Superior temporal gyrus (tissue), 1 donor: ENCODE results near the gene PDSS1.
"Not testable (repeated sequence)": the region's sequence is repeated elsewhere in the genome, so short reads cannot be mapped to it uniquely, and the experiment has no call there.

Source experiments
- DNase-seq: peaks from one replicate; pipeline ENCODE4 v3.0.0-alpha.2; 2016; ENCODE audit errors: extremely low spot score

The PDSS1 gene

DNA sequence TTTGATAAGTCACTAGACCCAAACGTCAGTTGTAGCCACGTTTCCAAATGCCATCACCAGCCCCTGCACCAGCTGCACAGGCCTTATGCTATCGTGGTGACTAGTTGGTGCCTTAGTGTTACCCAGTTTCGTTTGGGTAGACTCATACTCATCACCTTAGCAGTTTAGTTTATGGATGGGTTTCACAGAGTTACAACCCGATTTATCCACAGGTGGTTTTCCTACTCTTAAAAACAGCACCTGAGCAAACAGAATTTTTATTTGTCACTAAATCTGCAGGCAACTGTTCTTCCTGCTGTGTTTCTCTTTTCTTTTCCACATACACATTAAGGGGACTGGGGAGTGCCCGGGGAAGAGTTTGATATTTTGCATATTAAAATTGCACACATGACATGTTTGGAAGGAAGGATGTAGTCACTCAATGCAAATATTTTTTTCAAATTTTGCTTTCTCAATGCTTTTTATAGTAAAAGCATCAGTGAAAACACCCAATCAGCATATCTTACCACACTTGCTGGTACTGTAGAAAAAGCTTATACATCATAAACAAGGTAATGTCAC lies 41.6 kb downstream of the PDSS1 start:
- DNase-seq: no peak

DNA sequence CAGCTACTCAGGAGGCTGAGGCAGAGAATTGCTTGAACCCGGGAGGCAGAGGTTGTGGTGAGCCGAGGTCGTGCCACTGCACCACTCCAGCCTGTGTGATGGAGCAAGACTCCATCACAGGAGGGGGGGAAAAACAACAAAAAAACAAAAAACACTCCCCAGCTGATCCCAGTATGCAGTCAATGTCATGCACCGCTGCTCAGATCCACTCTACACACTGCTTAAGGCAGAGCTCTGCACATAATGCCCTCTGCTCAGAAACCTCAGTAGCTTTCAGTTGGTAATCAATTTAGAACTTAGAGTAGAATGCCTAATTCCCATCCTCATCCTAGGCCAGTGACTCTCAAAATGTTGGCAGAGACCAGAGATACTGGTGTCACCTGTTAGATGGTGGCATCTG lies 43.9 kb downstream of the PDSS1 start:
- no peak for DNase-seq

DNA sequence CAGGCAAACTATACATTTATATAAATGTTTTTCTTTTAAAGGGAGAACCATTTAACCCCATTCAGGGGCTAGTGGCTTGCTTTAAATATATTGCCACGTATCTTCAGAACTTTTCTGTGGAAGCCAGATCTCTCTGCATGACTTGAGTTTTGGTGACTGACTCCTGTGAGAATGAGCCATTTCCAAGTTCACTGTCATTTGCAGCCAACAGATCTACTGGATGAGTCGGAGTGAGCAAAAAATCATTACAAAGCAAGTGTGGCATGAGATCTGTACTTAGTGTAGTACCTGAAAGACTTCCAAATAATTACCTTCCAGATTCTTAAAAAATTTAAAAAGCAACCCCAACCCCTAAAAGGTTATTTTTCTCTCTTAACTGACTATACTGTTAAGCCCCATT lies 45.6 kb downstream of the PDSS1 start:
- DNase-seq: no peak

DNA sequence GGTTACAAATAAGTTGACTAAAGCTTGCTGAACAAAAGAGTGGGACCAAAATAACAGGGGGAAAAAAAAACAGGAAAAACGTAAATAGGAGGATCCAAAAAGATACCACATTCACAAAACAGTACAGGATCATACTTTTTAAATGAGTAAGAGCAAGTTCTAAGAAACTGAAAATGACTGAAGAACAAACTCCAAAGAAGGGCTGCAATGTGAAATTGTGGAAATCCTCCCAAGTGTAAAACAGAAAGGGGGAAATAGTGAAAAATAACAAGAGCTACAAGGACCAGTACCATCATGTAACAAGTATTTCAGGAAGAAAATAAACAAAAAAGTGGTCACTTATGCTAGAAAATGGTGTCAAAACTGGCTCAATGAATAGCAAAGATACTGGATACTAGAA lies 46.3 kb downstream of the PDSS1 start:
- no peak for DNase-seq

DNA sequence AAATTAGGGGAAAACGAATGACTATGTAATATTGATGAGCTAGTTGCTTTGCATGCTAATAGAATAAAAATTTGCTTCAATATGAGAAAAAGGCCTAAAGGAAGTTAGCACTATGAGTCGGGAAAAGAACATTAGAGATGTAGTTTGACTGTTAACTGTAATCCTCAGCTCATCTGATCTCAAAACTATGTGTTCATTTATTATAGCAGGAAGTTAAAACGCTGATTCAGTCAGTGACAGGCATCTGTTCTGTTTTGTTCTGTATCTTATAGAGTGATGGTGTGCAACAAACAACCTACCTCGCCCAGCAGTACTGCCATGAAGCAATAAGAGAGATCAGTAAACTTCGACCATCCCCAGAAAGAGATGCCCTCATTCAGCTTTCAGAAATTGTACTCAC lies 48.6 kb downstream of the PDSS1 start:
- DNase-seq: no peak

DNA sequence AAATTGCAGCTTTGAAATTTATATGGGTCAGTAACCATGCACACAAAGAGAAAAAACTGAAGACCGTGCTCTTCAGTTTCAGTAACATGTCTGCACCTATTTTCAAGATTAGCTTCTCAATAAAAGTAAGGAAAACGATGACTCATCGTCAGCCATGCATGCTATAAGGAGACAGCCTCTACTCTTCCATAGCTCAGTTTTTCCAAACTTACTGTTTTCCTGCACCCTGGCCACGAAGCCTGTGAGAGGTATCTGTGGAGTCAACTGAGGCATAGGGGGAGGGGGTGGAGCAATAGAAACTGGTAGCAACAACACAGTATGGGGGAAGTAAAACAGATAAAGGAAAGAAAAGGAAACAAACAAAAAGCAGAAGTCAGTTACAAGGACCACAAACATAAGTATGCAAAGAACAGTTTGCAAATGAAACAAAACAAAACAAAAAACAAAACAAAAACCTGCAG lies 58.0 kb downstream of the PDSS1 start:
- DNase-seq: no peak

DNA sequence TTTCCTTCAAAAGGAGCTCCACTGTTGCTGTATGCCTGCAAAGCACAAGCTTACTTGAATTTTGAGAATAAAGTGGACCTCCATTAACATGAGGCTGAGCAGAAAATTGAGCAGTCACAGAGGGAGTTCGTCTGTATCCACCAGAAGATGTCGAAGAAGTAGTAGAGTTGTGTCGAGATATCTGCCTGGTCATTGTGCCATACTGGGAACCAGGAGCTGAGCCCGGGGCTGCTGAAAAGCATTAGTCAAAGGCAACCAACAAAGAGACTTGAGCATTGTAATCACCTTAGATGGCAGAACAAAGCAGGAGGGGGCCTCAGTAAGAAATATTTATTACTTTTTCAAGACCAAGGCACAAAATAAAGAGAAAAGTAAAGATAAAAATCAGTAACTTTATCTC lies 61.5 kb downstream of the PDSS1 start:
- DNase-seq: no peak

DNA sequence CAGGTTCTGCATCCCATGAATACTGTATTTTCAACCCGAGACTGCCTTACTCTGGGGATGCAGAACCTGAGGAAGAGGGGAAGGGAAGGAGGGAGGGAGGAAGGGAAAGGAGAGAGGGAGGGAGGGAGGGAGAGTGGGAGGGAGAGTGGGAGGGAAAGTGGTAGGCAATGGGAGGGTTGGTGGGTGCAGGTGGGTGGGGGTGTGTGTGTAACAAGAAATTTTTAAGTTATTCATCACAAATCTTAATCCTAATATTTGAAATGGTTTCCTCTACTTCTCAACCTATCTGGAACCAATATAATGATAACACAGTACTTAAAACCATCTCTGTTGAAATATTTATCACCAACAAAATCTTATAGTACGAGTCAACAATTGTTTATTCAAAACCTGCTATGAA lies 68.0 kb downstream of the PDSS1 start:
- no peak for DNase-seq

DNA sequence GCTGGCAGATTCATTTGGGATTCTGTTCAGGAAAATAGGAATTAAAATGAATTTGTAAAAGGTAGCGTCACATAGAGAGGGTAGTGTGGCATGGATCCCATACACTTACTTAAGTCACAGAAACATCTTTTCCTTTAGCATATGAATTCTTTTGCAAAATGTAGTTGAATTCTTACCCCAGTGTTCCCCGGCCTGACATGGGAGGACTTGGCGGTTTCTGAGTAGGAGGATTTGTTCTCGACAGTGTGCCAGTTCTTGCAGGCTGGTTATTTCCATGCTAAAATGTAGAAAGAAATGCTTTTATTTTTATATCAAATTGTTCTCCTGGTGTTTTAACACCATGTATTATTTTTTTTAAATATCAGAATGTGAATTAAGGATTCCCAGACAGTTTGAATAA lies 72.6 kb downstream of the PDSS1 start:
- DNase-seq: peak; percentile 66

DNA sequence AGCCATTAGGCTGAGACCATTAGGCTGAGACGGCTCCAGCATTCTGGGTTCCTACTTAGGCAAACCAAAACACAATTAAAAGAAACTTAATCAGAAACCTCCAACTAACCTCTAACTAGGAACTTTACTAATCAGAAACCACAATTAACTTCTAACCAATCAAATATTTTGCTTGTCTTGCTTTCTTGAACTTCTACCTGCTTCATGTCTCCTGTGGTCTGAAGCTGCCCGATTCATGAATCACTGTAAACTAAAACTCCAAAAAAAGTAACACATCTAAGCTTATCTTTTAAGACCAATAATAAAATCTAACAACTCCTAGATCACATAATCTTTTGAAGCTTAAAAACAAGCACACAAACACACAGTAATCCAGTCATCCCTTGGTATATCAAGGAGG lies 76.1 kb downstream of the PDSS1 start:
- DNase-seq: no peak

DNA sequence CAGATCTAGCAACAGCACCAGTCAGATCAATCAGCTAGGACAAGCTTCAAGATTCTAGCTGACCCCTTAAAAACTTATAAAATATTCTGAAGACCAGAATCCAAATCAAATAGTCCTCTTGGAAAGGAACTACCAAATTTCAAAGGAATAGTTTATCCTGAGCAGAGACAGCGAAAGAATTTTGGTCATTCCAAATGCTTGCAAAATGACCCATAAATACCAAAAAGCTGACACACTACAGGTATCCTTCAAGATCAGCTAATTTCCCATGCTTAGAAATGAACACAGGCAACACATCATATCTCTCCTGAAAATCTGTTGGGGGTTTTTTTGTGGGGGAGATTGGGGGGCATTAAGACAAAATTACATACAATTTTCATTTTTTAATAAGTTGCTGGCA lies 78.8 kb downstream of the PDSS1 start:
- DNase-seq: no peak

DNA sequence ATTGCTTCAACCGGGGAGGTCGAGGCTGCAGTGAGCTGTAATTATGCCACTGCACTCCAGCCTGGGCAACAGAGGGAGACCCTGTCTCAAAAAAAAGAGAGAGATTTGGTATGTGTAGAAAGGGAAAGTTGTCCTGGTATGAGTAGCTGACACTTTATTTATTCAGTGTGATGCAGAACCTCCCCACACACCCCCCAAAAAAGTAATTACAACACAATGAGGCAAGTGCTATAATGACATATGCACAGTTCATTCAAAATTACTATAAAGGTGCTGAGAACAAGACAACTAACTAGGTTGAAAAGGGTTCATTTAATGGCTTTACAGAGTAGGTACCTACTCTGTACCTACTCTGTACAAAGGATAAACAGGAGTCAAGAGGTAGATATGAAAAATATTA lies 80.2 kb downstream of the PDSS1 start:
- no peak for DNase-seq

DNA sequence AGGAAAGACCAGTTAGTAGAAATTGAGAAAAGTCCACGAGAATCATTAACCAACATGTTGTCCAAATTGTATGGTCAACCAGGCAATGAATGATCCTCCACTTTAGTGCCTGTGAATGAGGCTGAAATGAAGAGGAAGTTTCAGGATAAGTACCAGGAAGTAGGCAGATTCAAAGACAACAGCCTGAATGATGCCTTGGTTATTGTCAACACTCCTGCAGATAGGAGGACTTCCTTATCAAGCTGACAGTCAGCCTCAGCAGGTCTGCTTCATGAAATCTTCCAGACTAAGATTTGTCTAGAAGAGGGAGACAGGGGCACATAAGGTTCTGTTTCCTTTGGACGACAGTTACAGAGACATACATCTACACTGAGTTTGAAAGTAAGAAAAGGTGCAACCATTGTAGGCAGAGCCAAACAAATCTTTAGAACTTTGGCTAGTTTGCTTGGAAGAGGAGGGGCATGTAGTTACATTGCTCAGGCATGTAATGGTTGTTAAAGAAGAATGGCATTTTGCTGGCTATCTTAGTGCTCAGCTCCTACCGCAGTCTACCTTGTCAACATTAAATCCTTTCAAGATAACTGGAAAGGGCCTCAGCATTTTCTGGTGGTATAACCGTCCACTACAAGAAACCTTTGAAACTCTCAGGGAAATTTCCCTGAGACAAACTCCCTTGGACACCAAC lies 81.8 kb downstream of the PDSS1 start:
- no peak for DNase-seq

DNA sequence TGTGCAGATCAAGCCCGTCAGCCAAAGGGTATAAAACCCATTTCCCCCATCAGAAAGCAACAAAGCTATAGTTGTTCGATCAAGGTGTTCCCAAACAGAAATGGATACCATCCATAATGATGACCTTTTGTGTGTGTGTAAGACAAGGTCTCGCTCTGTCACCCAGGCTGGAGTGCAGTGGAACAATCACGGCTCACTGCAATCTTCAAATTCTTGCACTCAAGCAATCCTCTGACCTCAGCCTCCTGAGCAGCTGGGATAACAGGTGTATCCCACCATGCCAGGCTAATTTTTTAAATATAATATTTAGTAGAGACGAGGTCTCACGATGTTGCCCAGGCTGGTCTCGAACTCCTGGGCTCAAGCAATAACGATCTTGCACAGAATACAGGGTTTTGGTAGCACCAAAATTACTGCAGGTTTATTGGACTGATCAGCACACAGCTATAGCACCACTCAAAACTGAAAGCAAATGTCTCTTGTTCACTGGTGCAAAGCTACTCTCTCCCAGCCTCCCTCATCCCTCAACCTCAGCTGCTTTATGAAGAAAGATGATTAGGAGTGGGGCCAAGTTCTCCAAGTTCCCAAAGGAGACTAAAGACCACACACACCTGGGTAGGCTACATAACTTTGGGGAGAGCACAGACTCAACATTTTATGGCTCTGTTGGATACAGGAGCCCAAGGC lies 82.7 kb downstream of the PDSS1 start:
- DNase-seq: no peak

DNA sequence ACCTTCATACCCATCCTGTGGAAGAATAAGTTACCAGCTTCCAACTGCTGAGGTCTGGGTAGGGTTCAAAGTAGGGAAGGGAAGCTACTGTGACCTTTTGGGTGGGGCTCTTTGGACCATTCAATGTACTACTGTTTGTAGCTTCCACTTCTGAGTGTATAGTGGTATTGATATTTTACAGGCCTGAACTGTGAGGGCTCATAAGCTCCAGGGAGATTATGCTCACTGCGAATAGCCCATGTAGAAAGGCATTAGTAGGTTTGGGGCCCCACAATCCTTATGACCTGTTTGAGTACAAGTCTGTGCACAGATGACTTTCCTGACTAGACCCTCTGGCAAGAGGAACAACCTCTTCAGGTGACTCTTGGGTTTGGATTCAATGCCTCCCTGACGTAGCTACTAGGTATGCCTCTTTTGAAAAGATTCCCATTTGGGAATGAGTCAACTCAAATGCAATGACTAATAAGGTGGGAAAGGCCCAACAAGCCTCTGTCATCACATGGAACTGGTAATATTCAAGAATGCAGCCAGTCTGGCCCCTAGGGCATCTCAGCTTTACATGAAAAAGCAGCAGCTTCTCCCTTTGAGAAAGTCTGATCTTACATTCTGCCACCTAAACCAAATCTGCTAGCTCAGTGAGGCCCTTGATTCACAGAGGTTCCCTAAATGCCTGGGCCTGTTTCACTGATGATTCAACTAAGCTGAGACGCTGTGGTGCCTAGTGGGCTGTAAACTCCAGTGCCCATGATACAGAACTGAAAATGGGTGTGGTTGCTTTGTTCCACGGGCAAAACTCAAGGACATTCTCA lies 83.5 kb downstream of the PDSS1 start:
- DNase-seq: no peak

DNA sequence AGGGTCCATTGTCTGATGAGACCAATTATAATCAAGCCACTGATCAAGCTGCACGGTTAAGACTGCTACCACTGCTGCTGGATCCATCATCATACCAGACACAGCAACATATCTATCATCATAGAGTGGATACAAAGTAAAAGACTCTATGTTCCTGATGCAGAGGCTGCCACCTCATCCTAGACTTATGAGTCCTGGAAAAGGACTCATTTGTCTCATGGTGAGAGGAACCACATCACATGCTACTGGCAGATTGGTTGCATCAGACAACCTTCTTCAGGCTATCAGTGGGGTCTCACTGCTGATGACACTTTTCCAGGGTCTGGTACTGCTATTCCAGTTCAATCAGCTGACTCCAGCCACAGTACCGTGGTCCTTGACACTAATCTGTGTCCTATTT lies 84.3 kb downstream of the PDSS1 start:
- DNase-seq: no peak

DNA sequence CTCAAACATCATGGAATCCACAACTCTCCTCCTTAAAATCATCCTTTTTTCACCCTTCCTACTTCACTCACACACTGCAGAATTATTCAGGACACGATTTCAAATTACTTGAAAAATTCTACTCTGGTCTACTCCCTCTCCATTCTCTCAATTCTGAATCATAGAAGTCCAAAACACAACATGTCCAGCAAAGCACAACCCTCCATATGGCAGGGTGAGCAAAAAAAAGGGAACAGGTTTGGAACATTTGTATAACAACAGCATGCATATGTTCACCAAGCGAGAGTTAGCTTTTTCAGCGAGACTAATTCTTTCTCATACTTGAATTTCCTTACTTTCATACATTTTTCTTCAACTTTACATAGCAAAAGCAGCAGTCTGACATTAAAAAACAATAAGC lies 89.9 kb downstream of the PDSS1 start:
- DNase-seq: peak; percentile 66

DNA sequence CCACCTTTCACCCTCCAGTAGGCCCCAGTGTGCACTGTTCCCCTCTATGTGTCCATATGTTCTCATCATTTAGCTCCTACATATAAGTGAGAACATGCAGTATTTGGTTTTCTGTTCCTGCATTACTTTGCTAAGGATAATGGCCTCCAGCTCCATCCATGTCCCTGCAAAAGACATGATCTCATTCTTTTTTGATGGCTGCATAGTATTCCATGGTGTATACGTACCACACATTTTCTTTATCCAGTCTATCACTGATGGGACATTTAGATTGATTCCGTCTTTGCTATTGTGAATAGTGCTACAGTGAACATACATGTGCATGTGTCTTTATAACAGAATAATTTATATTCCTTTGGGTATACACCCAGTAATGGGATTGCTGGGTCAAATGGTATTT lies 92.3 kb downstream of the PDSS1 start:
- DNase-seq: not testable (repeated sequence)

DNA sequence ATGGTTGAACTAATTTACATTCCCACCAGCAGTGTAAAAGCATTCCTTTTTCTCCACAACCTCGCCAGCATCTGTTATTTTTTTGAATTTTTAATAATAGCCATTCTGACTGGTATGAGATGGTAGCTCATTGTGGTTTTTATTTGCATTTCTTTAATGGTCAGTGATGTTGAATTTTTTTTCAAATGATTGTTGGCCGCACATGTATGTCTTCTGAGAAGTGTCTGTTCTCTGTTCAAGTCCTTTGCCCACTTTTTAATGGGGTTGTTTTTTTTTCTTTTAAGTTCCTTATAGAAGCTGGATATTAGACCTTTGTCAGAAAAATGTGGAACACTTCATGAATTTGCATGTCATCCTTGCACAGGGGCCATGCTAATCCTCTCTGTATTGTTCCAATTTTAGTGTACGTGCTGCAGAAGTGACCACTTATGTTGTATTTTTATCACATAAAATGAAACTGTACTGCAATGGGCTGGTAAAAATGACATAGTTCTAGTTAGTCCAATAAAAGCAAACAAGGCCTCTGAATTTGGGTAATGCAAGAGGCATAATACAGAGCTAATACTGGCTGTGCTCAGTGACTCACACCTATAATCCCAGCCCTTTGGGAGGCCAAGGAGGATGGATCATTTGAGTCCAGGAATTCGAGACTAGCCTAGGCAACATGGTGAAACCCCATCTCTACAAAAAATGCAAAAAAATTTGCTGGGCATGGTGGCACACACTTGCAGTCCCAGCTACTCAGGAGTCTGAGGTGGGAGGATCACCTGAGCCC lies 92.9 kb downstream of the PDSS1 start:
- DNase-seq: no peak

DNA sequence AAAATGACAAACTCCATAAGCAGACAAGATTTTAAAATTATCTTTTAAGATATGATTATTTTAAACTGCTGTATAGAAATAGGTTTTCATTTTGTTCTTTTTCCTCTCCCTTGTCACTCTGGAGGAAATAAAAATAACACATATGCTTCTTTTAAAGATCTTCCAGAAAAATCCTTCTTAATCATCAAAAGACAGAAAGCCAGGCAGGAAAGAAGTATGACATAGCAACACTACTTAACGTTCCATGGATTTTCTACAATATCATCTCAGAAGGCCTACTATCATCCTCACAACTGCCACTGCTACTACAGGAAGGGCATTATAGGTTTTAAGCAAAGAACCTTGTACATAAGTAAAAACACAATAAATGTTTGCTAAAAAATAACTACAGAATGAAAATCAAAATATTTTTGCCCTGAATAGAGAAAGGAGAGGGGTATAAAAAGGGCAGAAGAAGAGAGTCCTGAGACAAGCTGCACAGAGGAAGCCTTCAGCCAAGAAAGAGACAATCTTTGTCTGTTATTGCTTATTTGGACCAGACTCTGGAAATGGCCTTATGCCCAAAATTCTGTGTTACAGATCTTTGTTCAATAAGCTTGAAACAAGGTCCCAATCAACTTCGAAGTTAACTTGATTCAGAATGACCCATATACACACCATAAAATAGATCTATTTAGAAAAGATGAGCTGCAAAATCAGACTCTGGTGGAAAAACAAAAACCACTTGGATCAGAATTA lies 95.4 kb downstream of the PDSS1 start:
- peak; percentile 67 for DNase-seq
